A549 (cell line): ENCODE data around the gene CHN1. TPM values are rescaled to one million over a fixed set of nuclear protein-coding genes. Genes with fewer than 3 reads are reported as not detected.
A peak's percentile ranks its signal among the peaks of the same experiment; 100 is the strongest.

Experiments
- ATAC-seq, 2 experiments: fragments of 200-7000 bp in 1 of 2; fragments of >200 bp in 1 of 2; cut with Nextera tagmentation in 1 of 2; cut with Tn5 transposase in 1 of 2; 3 replicates each; pipeline versions ENCODE4 v1.8.0 to v1.9.1; 2018 to 2020; ENCODE audit warnings: mild to moderate bottlenecking in 1 of 2, moderate library complexity in 1 of 2
- CTCF ChIA-PET: fragments of 300-600 bp; sonication (Branson Sonifier 250); formaldehyde crosslinking; extraction: SDS; loops from one replicate; lab custom pipeline; 2021; ENCODE audit warnings: antibody characterized with exemption, inconsistent platforms; lab: Yijun Ruan, JAX
- POLR2A ChIA-PET: fragments of 350-600 bp; formaldehyde crosslinking; extraction: SDS; loops from one replicate; lab custom pipeline; 2021; ENCODE audit warnings: antibody characterized with exemption, inconsistent platforms; lab: Yijun Ruan, JAX
- DNase-seq, 2 experiments: peaks; one replicate each; pipeline versions ENCODE4 v3.0.0 to v3.0.0-alpha.2; 2011 to 2016; ENCODE audit warnings: low read depth in 1 of 2, low spot score in 1 of 2
- FAIRE-seq: peaks from 2 replicates; lab custom pipeline; 2011; peaks lifted over from hg19 to GRCh38; lab: Jason Lieb, UNC
- H3K27ac ChIP-seq, 2 experiments: fragments of >200 bp; sonication (Bioruptor Twin); formaldehyde crosslinking; 3 replicates each; pipeline ENCODE4 v1.5.1; 2016 to 2017
- H3K4me1 ChIP-seq: fragments of >200 bp; sonication (Bioruptor Twin); formaldehyde crosslinking; 3 replicates; pipeline ENCODE4 v1.6.1; 2016
- H3K4me2 ChIP-seq: fragments of >200 bp; sonication (Bioruptor Twin); formaldehyde crosslinking; 3 replicates; pipeline ENCODE4 v1.6.1; 2016
- H3K4me3 ChIP-seq: fragments of >200 bp; sonication (Bioruptor Twin); formaldehyde crosslinking; 3 replicates; pipeline ENCODE4 v1.5.1; 2016
- H3K9me3 ChIP-seq: fragments of >200 bp; sonication (Bioruptor Twin); formaldehyde crosslinking; 3 replicates; pipeline ENCODE4 v1.6.1; 2016
- CBX2 ChIP-seq: fragments of 200-600 bp; sonication (generic); IDR thresholded peaks from 2 replicates; pipeline ENCODE4 v1.6.1; 2016; ENCODE audit warnings: low read depth, mild to moderate bottlenecking, borderline replicate concordance
- CHD2 ChIP-seq: fragments of 150-350 bp; IDR thresholded peaks from 2 replicates; pipeline ENCODE4 v1.6.1; 2014; ENCODE audit warnings: low read length; ENCODE audit not compliant: partially characterized antibody
- EHMT2 ChIP-seq: fragments of 200-600 bp; sonication (generic); IDR thresholded peaks from 2 replicates; pipeline ENCODE4 v1.6.1; 2016; ENCODE audit warnings: antibody characterized with exemption, low read depth, mild to moderate bottlenecking, moderate library complexity
- ESRRA ChIP-seq: fragments of 150-350 bp; IDR thresholded peaks from 2 replicates; pipeline ENCODE4 v1.6.1; 2014; ENCODE audit warnings: mild to moderate bottlenecking, low read length, borderline replicate concordance
- FOSB ChIP-seq: fragments of 250-450 bp; sonication (Bioruptor Pico); IDR thresholded peaks from 2 replicates; pipeline ENCODE4 v1.5.0; 2020; ENCODE audit warnings: mild to moderate bottlenecking, moderate library complexity
- FOSL2 ChIP-seq, 2 experiments: fragments of 450-650 bp in 1 of 2; fragments of >200 bp in 1 of 2; sonication (Bioruptor Twin) in 1 of 2; formaldehyde crosslinking; IDR thresholded peaks; 2 replicates each; pipeline versions ENCODE4 v1.5.0 to v1.6.1; 2016 to 2020; ENCODE audit warnings: mild to moderate bottlenecking in 1 of 2, moderate library complexity in 1 of 2
- HDAC2 ChIP-seq: fragments of 200-600 bp; sonication (generic); IDR thresholded peaks from 2 replicates; pipeline ENCODE4 v1.6.1; 2016
- HOXA7 ChIP-seq: fragments of 250-450 bp; sonication (Bioruptor Pico); IDR thresholded peaks from 2 replicates; pipeline ENCODE4 v1.5.0; 2020; ENCODE audit warnings: mild to moderate bottlenecking, moderate library complexity
- HOXB13 ChIP-seq: fragments of 250-450 bp; sonication (Bioruptor Pico); IDR thresholded peaks from 2 replicates; pipeline ENCODE4 v1.5.0; 2020; ENCODE audit warnings: low read depth, mild to moderate bottlenecking, moderate library complexity
- KDM1A ChIP-seq: fragments of 200-600 bp; sonication (generic); IDR thresholded peaks from 2 replicates; pipeline ENCODE4 v1.6.1; 2016; ENCODE audit warnings: low read depth, mild to moderate bottlenecking
- MAFK ChIP-seq: fragments of 450-650 bp; IDR thresholded peaks from 2 replicates; pipeline ENCODE4 v1.6.1; 2014; ENCODE audit not compliant: partially characterized antibody
- MAZ ChIP-seq: fragments of 150-350 bp; IDR thresholded peaks from 2 replicates; pipeline ENCODE4 v1.6.1; 2014; ENCODE audit warnings: antibody characterized with exemption, low read depth, low read length, borderline replicate concordance
- MYC ChIP-seq: IDR thresholded peaks from 2 replicates; pipeline ENCODE4 v1.6.1; 2012; ENCODE audit warnings: mild to moderate bottlenecking, inconsistent platforms, low read length, improper control_type of control experiment, borderline replicate concordance
- POLR2A ChIP-seq: IDR thresholded peaks from 2 replicates; pipeline ENCODE4 v1.6.1; 2012; ENCODE audit warnings: mild to moderate bottlenecking, low read length
- RAD21 ChIP-seq, 2 experiments: fragments of >200 bp in 1 of 2; sonication (Bioruptor Twin) in 1 of 2; formaldehyde crosslinking in 1 of 2; IDR thresholded peaks in 1 of 2; conservative IDR thresholded peaks in 1 of 2; 2 replicates in 1 of 2; 3 replicates in 1 of 2; pipeline ENCODE4 v1.6.1; 2012 to 2018; ENCODE audit warnings: inconsistent platforms in 1 of 2
- RARB ChIP-seq: fragments of 250-450 bp; sonication (Bioruptor Pico); IDR thresholded peaks from 2 replicates; pipeline ENCODE4 v1.8.0; 2021; ENCODE audit warnings: mild to moderate bottlenecking, moderate library complexity
- RFX5 ChIP-seq: fragments of 450-650 bp; IDR thresholded peaks from 2 replicates; pipeline ENCODE4 v1.7.1; 2014; ENCODE audit warnings: antibody characterized with exemption, mild to moderate bottlenecking, moderate library complexity
- SMC3 ChIP-seq: fragments of >200 bp; sonication (Bioruptor Twin); formaldehyde crosslinking; IDR thresholded peaks from 3 replicates; pipeline ENCODE4 v1.6.1; 2018; ENCODE audit warnings: inconsistent platforms
- SREBF2 ChIP-seq: fragments of 450-650 bp; IDR thresholded peaks from 2 replicates; pipeline ENCODE4 v1.6.1; 2014; ENCODE audit warnings: mild to moderate bottlenecking, moderate library complexity
- TFCP2L1 ChIP-seq: fragments of 250-450 bp; sonication (Bioruptor Pico); IDR thresholded peaks from 2 replicates; pipeline ENCODE4 v1.5.0; 2021; ENCODE audit warnings: mild to moderate bottlenecking
- ZSCAN20 ChIP-seq: fragments of 250-450 bp; sonication (Bioruptor Pico); IDR thresholded peaks from 2 replicates; pipeline ENCODE4 v1.8.0; 2022; ENCODE audit warnings: mild to moderate bottlenecking, moderate library complexity
- WGBS: methylation state at CpG from one replicate; pipeline ENCODE4 v1.1.6; 2017; ENCODE audit errors: missing lambda C conversion rate; 5-methylcytosine and 5-hydroxymethylcytosine counted together
- polyA plus RNA-seq, 4 experiments: library from polyadenylated mRNA; depleted of rRNA in 3 of 4; stranded (reverse); fragments of >200 nt; fragmentation: RNase III in 1 of 4; extraction: RNeasy Plus Mini Kit Qiagen cat#74134 plus additional on column Dnase treatment in 1 of 4; gene quantifications; 2 replicates in 3 of 4; 3 replicates in 1 of 4; pipeline ENCODE4 v1.2.3, GENCODE V29; 2011 to 2017
- TF ChIP-seq, protein P1 (sequence below): fragments of 450-650 bp; IDR thresholded peaks from 2 replicates; pipeline ENCODE4 v1.6.1; 2014; ENCODE audit warnings: antibody characterized with exemption
- TF ChIP-seq, protein P2 (sequence below): IDR thresholded peaks from 2 replicates; pipeline ENCODE4 v1.6.1; 2012; ENCODE audit warnings: low read depth, borderline replicate concordance
- TF ChIP-seq, protein P3 (sequence below): fragments of >200 bp; sonication (Bioruptor Twin); formaldehyde crosslinking; IDR thresholded peaks from 3 replicates; pipeline ENCODE4 v1.6.1; 2016
- TF ChIP-seq, protein P4 (sequence below): fragments of 150-350 bp; IDR thresholded peaks from 2 replicates; pipeline ENCODE4 v1.6.1; 2014; ENCODE audit warnings: low read depth, mild to moderate bottlenecking, low read length

CHN1 gene
- polyA plus RNA-seq, 2 of the 4 experiments (the other 2 are of a cell fraction) = 20.9 to 46.6 TPM

DNA sequence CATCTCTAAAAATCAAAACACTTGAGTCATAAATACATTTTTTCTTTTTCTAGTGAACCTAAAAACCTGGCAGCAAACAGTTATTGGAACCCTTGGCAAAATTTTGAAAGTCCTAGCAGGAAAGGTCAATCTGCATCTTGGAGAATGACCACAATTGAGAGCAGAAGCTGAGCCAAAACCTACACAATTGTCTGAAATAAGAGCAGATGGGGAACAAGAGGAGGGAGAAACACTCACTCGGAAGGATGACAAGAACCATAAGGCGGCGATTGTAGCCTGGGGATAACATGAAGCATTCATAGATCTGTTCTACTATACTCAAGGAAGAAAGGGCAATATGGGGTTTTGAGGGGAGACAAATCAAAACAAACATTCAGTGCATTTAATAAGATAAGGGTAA, 117.0 kb downstream of the CHN1 start (continued):
- TF ChIP-seq, protein P1, sequence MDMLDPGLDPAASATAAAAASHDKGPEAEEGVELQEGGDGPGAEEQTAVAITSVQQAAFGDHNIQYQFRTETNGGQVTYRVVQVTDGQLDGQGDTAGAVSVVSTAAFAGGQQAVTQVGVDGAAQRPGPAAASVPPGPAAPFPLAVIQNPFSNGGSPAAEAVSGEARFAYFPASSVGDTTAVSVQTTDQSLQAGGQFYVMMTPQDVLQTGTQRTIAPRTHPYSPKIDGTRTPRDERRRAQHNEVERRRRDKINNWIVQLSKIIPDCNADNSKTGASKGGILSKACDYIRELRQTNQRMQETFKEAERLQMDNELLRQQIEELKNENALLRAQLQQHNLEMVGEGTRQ = no peak

DNA sequence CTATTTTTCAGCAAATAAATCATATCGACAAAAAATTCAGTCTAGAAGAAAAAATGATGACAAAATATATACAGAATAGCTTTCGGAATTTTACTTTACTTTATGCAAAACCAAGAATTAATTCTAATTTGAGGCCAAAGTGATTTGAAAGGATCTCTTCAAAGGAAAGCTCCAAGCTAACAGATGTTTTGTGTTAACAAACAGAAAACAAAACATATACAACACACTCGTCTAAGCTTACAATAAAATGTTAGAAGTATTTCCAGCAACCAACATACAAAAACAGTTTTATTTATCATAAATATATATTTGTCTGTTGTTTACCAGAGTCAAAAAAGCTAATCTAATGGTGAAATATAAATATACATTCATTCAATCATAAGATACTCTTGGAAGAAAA, 122.8 kb downstream of the CHN1 start:
- Histone ChIP-seq H3K4me2 (no peak overlapping the region), H3K9me3 (no peaks in the 10 kb centered on the region), H3K27ac (no peak overlapping the region), H3K4me1 (no peaks in the 10 kb centered on the region), H3K4me3 (no peak overlapping the region)
- no peak for DNase-seq
- no peak for TF ChIP-seq FOSL2 (IDR thresholded peaks at IDR 0.05)
- TF ChIP-seq FOSL2 (CRISPR knock-in tag; IDR thresholded peaks at IDR 0.05) = no peak
- no peak for TF ChIP-seq ZSCAN20 (CRISPR knock-in tag)
- TF ChIP-seq EHMT2 = no peak
- TF ChIP-seq KDM1A = no peak
- TF ChIP-seq RFX5 = no peak
- TF ChIP-seq, protein P2, sequence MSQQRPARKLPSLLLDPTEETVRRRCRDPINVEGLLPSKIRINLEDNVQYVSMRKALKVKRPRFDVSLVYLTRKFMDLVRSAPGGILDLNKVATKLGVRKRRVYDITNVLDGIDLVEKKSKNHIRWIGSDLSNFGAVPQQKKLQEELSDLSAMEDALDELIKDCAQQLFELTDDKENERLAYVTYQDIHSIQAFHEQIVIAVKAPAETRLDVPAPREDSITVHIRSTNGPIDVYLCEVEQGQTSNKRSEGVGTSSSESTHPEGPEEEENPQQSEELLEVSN = no peak
- no peak for TF ChIP-seq SREBF2
- no peak for TF ChIP-seq FOSB
- no peak for FAIRE-seq
- WGBS = 83% methylated on average over 3 of the region's 3 CpGs
- CTCF ChIA-PET = no interaction called here
- POLR2A ChIA-PET = no interaction called here
- no peak for ATAC-seq

DNA sequence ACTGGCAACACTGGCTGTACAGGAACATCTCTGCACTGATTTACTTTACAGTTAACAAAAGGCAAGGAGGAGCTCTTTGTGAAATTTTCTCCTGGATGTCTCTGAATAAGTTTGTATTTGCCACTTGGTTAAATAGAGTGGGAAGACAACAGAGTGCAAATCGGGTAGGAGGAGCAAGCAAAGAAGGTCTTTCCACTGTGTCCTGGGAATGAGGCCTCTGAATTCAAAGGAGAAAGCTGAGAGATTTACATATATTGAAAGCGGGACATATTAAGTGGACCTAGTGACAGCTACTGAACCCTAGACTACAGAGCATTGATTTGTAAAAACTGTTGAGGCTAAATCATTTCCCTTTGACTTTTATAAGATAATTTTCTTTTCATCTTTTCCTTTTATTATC, 123.5 kb downstream of the CHN1 start:
- 74% methylated on average over 2 of the region's 2 CpGs for WGBS

DNA sequence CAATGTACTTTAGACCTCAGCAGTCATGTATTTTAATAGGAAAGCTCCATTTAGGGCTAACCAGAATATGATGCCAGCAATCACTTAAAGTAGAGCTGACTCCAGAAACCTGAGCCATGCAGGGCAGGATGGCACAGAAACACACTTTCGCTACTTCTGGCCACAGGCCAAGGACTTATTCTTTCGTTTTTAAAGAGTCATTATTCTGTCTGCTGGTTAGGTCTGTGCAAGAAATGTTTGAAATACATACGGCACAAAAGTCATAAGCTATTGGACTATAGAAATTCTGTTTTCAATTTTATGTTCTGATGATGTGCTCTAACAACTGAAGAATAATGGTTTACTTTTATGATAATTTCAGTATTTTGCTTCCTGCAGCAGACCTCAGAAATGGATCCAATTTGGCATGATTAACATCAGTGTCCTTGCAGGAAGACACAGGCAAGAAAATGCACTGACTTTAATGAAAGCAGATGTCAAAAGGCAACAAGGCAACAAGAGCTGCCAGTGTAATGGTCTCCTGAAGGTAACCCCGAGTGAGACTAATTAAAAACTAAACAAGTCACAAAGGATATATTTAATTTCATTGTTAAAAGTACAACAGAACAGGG, 126.5 kb downstream of the CHN1 start:
- H3K4me3 ChIP-seq = no peak overlapping the region
- TF ChIP-seq MYC = no peak
- no peak for TF ChIP-seq RAD21 (conservative IDR thresholded peaks at IDR 0.05 in 1 of 2, IDR thresholded peaks at IDR 0.05 in 1 of 2)
- no peak for TF ChIP-seq HOXB13
- TF ChIP-seq POLR2A = no peak
- TF ChIP-seq, protein P3, sequence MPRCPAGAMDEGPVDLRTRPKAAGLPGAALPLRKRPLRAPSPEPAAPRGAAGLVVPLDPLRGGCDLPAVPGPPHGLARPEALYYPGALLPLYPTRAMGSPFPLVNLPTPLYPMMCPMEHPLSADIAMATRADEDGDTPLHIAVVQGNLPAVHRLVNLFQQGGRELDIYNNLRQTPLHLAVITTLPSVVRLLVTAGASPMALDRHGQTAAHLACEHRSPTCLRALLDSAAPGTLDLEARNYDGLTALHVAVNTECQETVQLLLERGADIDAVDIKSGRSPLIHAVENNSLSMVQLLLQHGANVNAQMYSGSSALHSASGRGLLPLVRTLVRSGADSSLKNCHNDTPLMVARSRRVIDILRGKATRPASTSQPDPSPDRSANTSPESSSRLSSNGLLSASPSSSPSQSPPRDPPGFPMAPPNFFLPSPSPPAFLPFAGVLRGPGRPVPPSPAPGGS = no peak
- no peak for TF ChIP-seq CHD2
- TF ChIP-seq, protein P2 = no peak
- TF ChIP-seq, protein P4, sequence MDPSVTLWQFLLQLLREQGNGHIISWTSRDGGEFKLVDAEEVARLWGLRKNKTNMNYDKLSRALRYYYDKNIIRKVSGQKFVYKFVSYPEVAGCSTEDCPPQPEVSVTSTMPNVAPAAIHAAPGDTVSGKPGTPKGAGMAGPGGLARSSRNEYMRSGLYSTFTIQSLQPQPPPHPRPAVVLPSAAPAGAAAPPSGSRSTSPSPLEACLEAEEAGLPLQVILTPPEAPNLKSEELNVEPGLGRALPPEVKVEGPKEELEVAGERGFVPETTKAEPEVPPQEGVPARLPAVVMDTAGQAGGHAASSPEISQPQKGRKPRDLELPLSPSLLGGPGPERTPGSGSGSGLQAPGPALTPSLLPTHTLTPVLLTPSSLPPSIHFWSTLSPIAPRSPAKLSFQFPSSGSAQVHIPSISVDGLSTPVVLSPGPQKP = no peak
- TF ChIP-seq MAFK = no peak
- no peak for TF ChIP-seq CBX2
- no peak for TF ChIP-seq SMC3

More for the DNA sequence above, 123.5 kb downstream of the CHN1 start:
- ChIA-PET POLR2A (no interaction called here), CTCF (no interaction called here)
- Histone ChIP-seq H3K4me2 (no peak overlapping the region), H3K27ac (no peak overlapping the region), H3K9me3 (no peaks in the 10 kb centered on the region), H3K4me1 (no peaks in the 10 kb centered on the region), H3K4me3 (no peak overlapping the region)
- TF ChIP-seq MAFK (no peak), HOXA7 (CRISPR knock-in tag) (no peak), HDAC2 (no peak), TFCP2L1 (no peak), CHD2 (no peak), ESRRA (no peak), POLR2A (no peak), KDM1A (no peak), MAZ (no peak), RARB (CRISPR knock-in tag) (no peak), HOXB13 (no peak)
- TF ChIP-seq, protein P3 = no peak
- TF ChIP-seq, protein P1 = no peak
- FAIRE-seq (no peak), DNase-seq (no peak), ATAC-seq (no peak)

More for the DNA sequence above, 126.5 kb downstream of the CHN1 start:
- WGBS = 60% methylated on average over 4 of the region's 4 CpGs
- Histone ChIP-seq H3K9me3 (no peaks in the 10 kb centered on the region), H3K4me2 (peak overlapping the region; percentile 29; the same call in 2 of the 3 replicates), H3K4me1 (no peaks in the 10 kb centered on the region), H3K27ac (no peak overlapping the region)
- CTCF ChIA-PET = interaction anchor here (0.8 to 1.5 kb wide), 2 partner anchors 11 to 125 kb away, joined by 3 read pairs; no protein-coding TSS in a partner anchor
- no peak for FAIRE-seq
- no peak for ATAC-seq
- POLR2A ChIA-PET = no interaction called here
- DNase-seq = no peak
